T-helper 1 cell treated with Interleukin-12 subunit alpha and Interleukin-12 subunit beta and Interleukin-4 antibody, amounts not matched to agents 30 μg/mL and 1 μg/mL, for 36 hours (primary cell): ENCODE data around the gene RSRC2.
"Not testable (repeated sequence)": the region's sequence is repeated elsewhere in the genome, so short reads cannot be mapped to it uniquely, and the experiment has no call there.

ENCODE experiments used
- H3K27ac Mint-ChIP-seq: one replicate; pipeline ENCODE4 v1.8.0; 2021; ENCODE audit warnings: mild to moderate bottlenecking, mixed read lengths
- H3K27me3 Mint-ChIP-seq: one replicate; pipeline ENCODE4 v1.8.0; 2021; ENCODE audit warnings: low read depth, mixed read lengths
- H3K36me3 Mint-ChIP-seq: one replicate; pipeline ENCODE4 v1.8.0; 2021; ENCODE audit warnings: low read depth, mixed read lengths
- H3K4me1 Mint-ChIP-seq: one replicate; pipeline ENCODE4 v1.8.0; 2021; ENCODE audit warnings: low read depth, mixed read lengths
- H3K4me3 Mint-ChIP-seq: one replicate; pipeline ENCODE4 v1.8.0; 2021; ENCODE audit warnings: mild to moderate bottlenecking, moderate library complexity, mixed read lengths
- H3K9me3 Mint-ChIP-seq: one replicate; pipeline ENCODE4 v1.8.0; 2021; ENCODE audit warnings: mixed read lengths

The RSRC2 gene

DNA sequence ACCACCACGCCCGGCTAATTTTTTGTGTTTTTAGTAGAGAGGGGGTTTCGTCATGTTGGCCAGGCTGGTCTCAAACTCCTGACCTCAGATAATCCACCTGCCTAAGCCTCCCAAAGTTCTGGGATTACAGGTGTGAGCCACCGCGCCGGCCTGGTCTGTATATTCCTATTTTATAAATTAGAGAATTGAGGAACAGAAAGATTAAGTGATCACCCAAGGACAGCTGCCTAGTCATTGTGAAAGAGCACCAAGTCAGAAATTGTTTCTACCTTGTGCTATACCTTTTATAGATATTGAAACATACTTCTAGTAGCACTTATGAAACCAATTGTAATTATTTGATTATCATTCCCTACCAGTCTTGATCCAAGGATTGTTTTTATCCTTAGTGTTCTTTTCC lies 2.3 kb upstream of the RSRC2 start:
- Mint-ChIP-seq H3K27me3 (no peaks in the 10 kb centered on the region), H3K4me3 (no peak overlapping the region), H3K4me1 (peaks cover 19% of the 10 kb centered on the region), H3K9me3 (no peaks in the 10 kb centered on the region), H3K36me3 (peaks cover 27% of the 10 kb centered on the region), H3K27ac (no peak overlapping the region)

DNA sequence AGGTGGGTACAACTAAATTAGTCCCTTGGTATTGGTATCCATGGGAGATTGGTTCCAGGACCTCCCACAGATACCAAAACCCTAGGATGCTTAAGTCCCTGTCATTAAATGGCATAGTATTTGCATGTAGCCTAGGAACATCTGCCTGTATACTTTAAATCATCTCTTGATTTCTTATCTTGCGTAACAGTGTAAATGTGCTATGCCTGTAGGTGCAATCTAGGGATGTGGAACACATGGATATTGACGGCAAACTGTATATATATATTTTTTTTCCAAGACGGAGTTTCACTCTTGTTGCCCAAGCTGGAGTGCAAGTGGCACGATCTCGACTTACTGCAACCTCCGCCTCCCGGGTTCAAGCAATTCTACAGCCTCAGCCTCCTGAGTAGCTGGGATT lies 1.8 kb upstream of the RSRC2 start:
- peaks cover 23% of the 10 kb centered on the region for H3K4me1 Mint-ChIP-seq
- H3K4me3 Mint-ChIP-seq: no peak overlapping the region

DNA sequence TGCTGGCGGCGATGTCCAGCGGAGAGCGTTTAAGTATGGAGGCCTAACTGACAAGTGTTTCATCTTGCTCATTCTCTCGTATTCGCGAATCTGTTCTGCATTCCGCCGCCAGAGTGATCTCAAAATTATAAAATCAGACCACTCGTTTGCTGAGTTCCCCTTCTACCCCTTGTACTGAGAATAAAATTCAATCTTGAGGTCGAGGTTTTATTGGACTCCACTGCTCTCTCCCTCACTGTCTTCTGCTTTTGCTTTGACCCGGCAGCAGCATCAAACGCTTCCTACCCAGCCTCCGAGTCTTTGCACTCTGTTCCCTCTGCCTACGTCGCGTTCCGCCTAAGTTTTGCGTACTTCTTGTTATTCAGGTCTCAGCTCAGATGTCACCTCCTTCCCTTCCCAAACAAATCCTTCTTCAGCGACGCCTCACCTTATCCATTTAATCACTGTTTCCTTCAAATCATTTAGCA lies 775 bp upstream of the RSRC2 start:
- Mint-ChIP-seq H3K4me1 (peaks cover 25% of the 10 kb centered on the region), H3K36me3 (peaks cover 30% of the 10 kb centered on the region), H3K27ac (no peak overlapping the region), H3K9me3 (no peaks in the 10 kb centered on the region), H3K27me3 (no peaks in the 10 kb centered on the region), H3K4me3 (no peak overlapping the region)

More for the DNA sequence above, 1.8 kb upstream of the RSRC2 start:
- Mint-ChIP-seq H3K36me3 (peaks cover 30% of the 10 kb centered on the region), H3K27me3 (no peaks in the 10 kb centered on the region), H3K9me3 (no peaks in the 10 kb centered on the region), H3K27ac (no peak overlapping the region)

GRCh38 chr12:122523846-122524718 lies 2.7 kb downstream of the RSRC2 start:
- Mint-ChIP-seq H3K4me1 (peaks cover 42% of the 10 kb centered on the region), H3K27me3 (no peaks in the 10 kb centered on the region), H3K9me3 (no peaks in the 10 kb centered on the region), H3K27ac (peak overlapping the region; percentile 62), H3K36me3 (peaks cover 47% of the 10 kb centered on the region), H3K4me3 (peak overlapping the region; percentile 97)

DNA sequence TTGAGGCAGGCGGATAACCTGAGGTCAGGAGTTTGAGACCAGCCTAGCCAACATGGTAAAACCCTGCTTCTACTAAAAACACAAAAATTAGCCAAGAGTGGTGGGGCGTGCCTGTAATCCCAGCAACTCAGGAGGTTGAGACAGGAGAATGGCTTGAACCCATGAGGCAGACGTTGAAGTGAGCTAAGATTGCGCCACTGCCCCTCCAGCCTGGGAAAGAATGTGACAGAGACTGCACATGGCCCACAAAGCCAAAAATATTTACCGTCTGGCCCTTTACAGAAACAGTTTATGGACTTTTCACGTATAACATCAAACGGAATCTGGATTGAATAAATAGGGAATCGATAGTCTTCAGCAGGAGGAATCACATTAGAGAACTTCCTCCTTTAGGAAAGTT lies 3.5 kb downstream of the RSRC2 start:
- Mint-ChIP-seq H3K27ac (peak overlapping the region; percentile 49), H3K4me1 (peaks cover 46% of the 10 kb centered on the region), H3K9me3 (no peaks in the 10 kb centered on the region), H3K27me3 (no peaks in the 10 kb centered on the region), H3K36me3 (peaks cover 55% of the 10 kb centered on the region), H3K4me3 (peak overlapping the region; percentile 97)

DNA sequence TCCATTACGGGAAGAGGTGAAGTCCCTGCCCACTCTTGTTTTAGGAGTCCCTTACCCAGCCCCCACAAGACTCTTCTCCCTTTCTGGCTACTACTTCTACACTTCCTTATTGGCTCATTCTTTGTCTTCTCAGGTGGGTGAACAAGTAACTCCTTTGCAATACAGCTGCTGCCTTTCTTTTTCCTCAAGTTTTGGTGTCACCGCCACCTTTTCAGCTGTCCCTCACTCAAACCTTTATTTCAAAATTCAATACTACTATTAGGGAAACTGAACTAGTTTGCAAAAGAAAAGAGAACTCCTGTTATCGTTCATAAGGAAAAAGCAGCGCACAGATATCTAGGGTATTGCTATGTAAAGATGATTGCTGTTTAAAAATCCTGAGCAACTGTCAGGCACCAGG lies 6.1 kb downstream of the RSRC2 start:
- H3K27ac Mint-ChIP-seq: no peak overlapping the region
- peaks cover 56% of the 10 kb centered on the region for H3K4me1 Mint-ChIP-seq
- no peak overlapping the region for H3K4me3 Mint-ChIP-seq
- H3K27me3 Mint-ChIP-seq: no peaks in the 10 kb centered on the region
- peaks cover 71% of the 10 kb centered on the region for H3K36me3 Mint-ChIP-seq
- no peaks in the 10 kb centered on the region for H3K9me3 Mint-ChIP-seq

DNA sequence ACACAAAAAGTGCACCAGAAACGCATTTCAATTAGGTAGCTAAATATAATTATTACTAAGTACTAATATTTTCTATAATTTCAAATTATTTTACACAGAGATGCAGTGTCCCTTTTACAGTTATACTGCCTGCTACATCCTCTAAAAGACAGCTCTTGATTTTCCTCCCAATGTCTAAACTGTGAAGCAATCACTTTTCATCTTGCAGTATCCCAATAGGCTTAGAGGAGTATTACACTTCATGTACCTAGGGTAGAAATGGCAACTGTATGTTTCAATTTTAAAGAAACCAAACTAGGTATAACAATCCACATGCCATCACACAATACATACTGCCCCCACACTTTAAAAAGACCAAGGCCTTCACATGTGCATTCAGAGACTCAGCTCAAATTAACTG lies 7.3 kb downstream of the RSRC2 start:
- H3K27ac Mint-ChIP-seq: peak overlapping the region; percentile 72
- no peaks in the 10 kb centered on the region for H3K9me3 Mint-ChIP-seq
- no peak overlapping the region for H3K4me3 Mint-ChIP-seq
- H3K4me1 Mint-ChIP-seq: peaks cover 52% of the 10 kb centered on the region
- H3K27me3 Mint-ChIP-seq: no peaks in the 10 kb centered on the region
- H3K36me3 Mint-ChIP-seq: peaks cover 73% of the 10 kb centered on the region

GRCh38 chr12:122518908-122519307 lies 7.8 kb downstream of the RSRC2 start:
- H3K27me3 Mint-ChIP-seq: no peaks in the 10 kb centered on the region
- H3K9me3 Mint-ChIP-seq: no peaks in the 10 kb centered on the region
- H3K4me1 Mint-ChIP-seq: peaks cover 47% of the 10 kb centered on the region
- peak overlapping the region; percentile 34 for H3K27ac Mint-ChIP-seq
- H3K4me3 Mint-ChIP-seq: no peak overlapping the region
- peaks cover 70% of the 10 kb centered on the region for H3K36me3 Mint-ChIP-seq

- Mint-ChIP-seq H3K36me3 (peaks cover 71% of the 10 kb centered on the region), H3K27me3 (no peaks in the 10 kb centered on the region), H3K4me3 (no peak overlapping the region), H3K4me1 (peaks cover 39% of the 10 kb centered on the region), H3K27ac (peak overlapping the region; percentile 9), H3K9me3 (no peaks in the 10 kb centered on the region)
Observed at GRCh38 chr12:122517877-122518276, 8.9 kb downstream of the RSRC2 start.

DNA sequence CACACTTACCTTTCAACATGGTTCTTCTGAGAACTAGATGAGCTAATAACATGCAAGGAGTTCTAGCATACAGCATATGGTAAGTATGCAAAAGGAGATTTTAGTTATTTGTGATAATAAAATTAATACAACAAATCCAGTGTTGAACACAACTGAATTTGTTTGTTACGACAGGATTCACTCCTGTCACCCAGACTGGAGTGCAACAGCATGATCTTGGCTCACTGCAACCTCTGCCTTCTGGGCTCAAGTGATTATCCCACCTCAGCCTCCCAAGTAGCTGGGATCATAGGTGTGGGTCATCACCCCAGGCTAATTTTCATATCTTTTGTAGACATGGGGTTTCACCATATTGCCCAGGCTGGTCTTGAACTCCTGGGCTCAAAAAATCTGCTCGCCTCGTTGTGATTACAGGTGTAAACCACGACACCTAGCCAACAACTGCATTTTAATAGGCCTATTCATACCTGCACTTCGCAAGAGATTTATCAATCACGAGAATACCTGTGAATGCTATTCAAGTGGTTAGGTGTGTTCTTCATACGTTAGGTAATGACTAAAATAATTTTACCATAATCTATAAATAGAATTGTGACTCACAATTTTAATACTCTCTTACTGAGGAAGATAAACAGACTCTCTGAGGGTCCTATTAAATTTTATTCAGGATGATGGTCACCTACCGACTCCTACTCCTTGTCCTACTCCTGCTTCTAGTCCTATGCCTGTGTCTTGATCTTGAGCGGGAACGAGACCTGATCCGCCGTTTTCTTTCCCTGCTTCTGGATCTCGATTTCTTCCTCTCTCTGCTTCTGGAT lies 10.0 kb downstream of the RSRC2 start:
- Mint-ChIP-seq H3K9me3 (no peaks in the 10 kb centered on the region), H3K27me3 (no peaks in the 10 kb centered on the region), H3K4me3 (no peak overlapping the region), H3K4me1 (peaks cover 33% of the 10 kb centered on the region), H3K27ac (peak overlapping the region; percentile 0), H3K36me3 (peaks cover 70% of the 10 kb centered on the region)

DNA sequence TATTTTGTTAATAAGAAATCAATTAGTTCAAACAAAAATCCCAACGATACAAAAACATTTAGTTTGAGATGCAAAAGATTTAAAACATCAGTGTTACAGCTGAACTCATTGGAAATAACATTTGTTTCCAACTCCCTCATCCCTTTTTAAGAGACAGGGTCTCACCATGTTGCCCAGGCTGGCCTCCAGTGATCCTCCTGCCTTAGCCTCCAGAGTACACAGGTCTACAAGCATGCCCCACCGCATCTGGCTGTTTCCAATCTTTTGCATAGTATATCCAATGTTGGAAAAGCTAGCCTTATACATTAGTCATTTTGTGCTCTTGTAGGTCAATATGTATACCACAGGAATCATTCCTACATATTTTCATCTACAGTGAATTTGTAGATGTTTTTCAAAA lies 11.5 kb downstream of the RSRC2 start:
- H3K36me3 Mint-ChIP-seq: peaks cover 68% of the 10 kb centered on the region

GRCh38 chr12:122513660-122514059 lies 13.1 kb downstream of the RSRC2 start:
- H3K4me1 Mint-ChIP-seq: peaks cover 12% of the 10 kb centered on the region
- H3K4me3 Mint-ChIP-seq: no peak overlapping the region
- no peaks in the 10 kb centered on the region for H3K9me3 Mint-ChIP-seq
- peaks cover 64% of the 10 kb centered on the region for H3K36me3 Mint-ChIP-seq
- H3K27me3 Mint-ChIP-seq: no peaks in the 10 kb centered on the region
- H3K27ac Mint-ChIP-seq: no peak overlapping the region

More for the DNA sequence above, 11.5 kb downstream of the RSRC2 start:
- no peaks in the 10 kb centered on the region for H3K9me3 Mint-ChIP-seq
- no peaks in the 10 kb centered on the region for H3K27me3 Mint-ChIP-seq
- H3K4me1 Mint-ChIP-seq: peaks cover 24% of the 10 kb centered on the region
- H3K4me3 Mint-ChIP-seq: no peak overlapping the region
- peak overlapping the region; percentile 27 for H3K27ac Mint-ChIP-seq

DNA sequence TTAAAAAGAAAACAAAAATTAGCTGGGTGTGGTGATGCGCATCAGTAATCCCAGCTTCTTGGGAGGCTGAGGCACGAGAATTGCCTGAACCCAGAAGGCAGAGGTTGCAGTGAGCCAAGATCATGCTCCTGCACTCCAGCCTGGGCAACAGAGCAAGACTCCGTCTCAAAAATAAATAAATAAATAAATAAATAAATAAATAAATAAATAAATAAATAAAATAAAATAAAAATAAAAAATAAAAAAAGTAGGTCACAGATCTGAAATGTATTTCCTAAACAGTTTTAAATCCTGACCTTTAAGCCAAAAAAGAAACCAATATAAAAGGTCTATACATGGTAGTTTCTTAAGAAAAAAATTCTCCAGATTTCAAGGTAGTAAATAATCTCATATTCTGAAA lies 13.7 kb downstream of the RSRC2 start:
- Mint-ChIP-seq H3K4me1 (peaks cover 12% of the 10 kb centered on the region), H3K36me3 (peaks cover 60% of the 10 kb centered on the region)
- H3K9me3 Mint-ChIP-seq, H3K4me3 Mint-ChIP-seq, H3K27ac Mint-ChIP-seq, H3K27me3 Mint-ChIP-seq: not testable (repeated sequence)

- no peaks in the 10 kb centered on the region for H3K27me3 Mint-ChIP-seq
- H3K27ac Mint-ChIP-seq: no peak overlapping the region
- H3K36me3 Mint-ChIP-seq: peaks cover 52% of the 10 kb centered on the region
- H3K4me3 Mint-ChIP-seq: no peak overlapping the region
- no peaks in the 10 kb centered on the region for H3K4me1 Mint-ChIP-seq
- H3K9me3 Mint-ChIP-seq: no peaks in the 10 kb centered on the region
Observed at GRCh38 chr12:122508163-122508562, 18.6 kb downstream of the RSRC2 start.
